Liver (tissue), 3 donors: ENCODE measurements around the gene CCT4.

ENCODE experiments used
- EGR1 ChIP-seq, 2 donors: IDR thresholded peaks; 2 replicates each; pipeline ENCODE4 v1.6.1; 2016 to 2018; ENCODE audit warnings: antibody characterized with exemption in 2 of 2, low read depth in 2 of 2
- GABPA ChIP-seq, 2 donors: IDR thresholded peaks in 1 of 2; conservative IDR thresholded peaks in 1 of 2; 2 replicates each; pipeline ENCODE4 v1.6.1; 2016; ENCODE audit warnings: antibody characterized with exemption in 2 of 2, mild to moderate bottlenecking in 1 of 2, moderate library complexity in 1 of 2
- RXRA ChIP-seq, 2 donors: IDR thresholded peaks; 2 replicates each; pipeline ENCODE4 v1.6.1; 2017 to 2018; ENCODE audit warnings: antibody characterized with exemption in 2 of 2, mild to moderate bottlenecking in 1 of 2
- SP1 ChIP-seq: IDR thresholded peaks from 2 replicates; pipeline ENCODE4 v1.6.1; 2018; ENCODE audit warnings: antibody characterized with exemption, mild to moderate bottlenecking
- TAF1 ChIP-seq: conservative IDR thresholded peaks from 2 replicates; pipeline ENCODE4 v1.6.1; 2016; ENCODE audit warnings: antibody characterized with exemption, mild to moderate bottlenecking
- TF ChIP-seq, protein P1 (sequence below): IDR thresholded peaks from 2 replicates; pipeline ENCODE4 v1.6.1; 2016; ENCODE audit warnings: antibody characterized with exemption
- TF ChIP-seq, protein P2 (sequence below): fragments of 150-350 bp; IDR thresholded peaks from 2 replicates; pipeline ENCODE4 v1.5.1; 2017; ENCODE audit warnings: improper control_type of control experiment, low read depth, low read length; ENCODE audit not compliant: missing input control
- TF ChIP-seq, protein P3 (sequence below): IDR thresholded peaks from 2 replicates; pipeline ENCODE4 v1.6.1; 2016; ENCODE audit warnings: antibody characterized with exemption, mild to moderate bottlenecking
- donor health status: healthy.
- donor health status: healthy.

DNA sequence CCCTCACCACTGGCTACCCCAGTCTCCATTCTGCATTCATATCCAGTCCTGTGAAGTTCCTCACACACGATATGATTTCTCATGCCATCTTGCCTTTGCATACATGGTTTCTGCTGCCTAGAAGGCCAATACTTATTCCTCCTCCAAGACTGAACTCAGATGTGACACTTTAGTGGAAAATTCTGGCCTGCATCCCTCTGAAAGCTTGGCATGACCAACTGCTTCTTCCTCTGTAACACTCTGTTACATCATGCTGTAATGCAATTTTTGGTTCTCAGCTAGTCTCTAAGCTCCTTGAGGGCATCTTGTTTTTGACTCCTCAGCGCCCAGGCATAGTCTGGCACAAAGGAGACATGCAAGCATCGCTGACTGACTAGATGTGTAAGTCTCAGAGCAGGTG lies 47.2 kb downstream of the CCT4 start:
- TF ChIP-seq, protein P1, sequence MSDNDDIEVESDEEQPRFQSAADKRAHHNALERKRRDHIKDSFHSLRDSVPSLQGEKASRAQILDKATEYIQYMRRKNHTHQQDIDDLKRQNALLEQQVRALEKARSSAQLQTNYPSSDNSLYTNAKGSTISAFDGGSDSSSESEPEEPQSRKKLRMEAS: no peak
- TF ChIP-seq, protein P2, sequence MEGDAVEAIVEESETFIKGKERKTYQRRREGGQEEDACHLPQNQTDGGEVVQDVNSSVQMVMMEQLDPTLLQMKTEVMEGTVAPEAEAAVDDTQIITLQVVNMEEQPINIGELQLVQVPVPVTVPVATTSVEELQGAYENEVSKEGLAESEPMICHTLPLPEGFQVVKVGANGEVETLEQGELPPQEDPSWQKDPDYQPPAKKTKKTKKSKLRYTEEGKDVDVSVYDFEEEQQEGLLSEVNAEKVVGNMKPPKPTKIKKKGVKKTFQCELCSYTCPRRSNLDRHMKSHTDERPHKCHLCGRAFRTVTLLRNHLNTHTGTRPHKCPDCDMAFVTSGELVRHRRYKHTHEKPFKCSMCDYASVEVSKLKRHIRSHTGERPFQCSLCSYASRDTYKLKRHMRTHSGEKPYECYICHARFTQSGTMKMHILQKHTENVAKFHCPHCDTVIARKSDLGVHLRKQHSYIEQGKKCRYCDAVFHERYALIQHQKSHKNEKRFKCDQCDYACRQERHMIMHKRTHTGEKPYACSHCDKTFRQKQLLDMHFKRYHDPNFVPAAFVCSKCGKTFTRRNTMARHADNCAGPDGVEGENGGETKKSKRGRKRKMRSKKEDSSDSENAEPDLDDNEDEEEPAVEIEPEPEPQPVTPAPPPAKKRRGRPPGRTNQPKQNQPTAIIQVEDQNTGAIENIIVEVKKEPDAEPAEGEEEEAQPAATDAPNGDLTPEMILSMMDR: no peak
- TF ChIP-seq SP1 (no peak), GABPA (IDR thresholded peaks at IDR 0.05 in 1 of 2, conservative IDR thresholded peaks at IDR 0.05 in 1 of 2) (no peak), EGR1 (IDR thresholded peaks at IDR 0.05; ENCODE audit: low read depth in 2 of 2) (no peak), TAF1 (no peak), RXRA (IDR thresholded peaks at IDR 0.05) (no peak)
- TF ChIP-seq, protein P3, sequence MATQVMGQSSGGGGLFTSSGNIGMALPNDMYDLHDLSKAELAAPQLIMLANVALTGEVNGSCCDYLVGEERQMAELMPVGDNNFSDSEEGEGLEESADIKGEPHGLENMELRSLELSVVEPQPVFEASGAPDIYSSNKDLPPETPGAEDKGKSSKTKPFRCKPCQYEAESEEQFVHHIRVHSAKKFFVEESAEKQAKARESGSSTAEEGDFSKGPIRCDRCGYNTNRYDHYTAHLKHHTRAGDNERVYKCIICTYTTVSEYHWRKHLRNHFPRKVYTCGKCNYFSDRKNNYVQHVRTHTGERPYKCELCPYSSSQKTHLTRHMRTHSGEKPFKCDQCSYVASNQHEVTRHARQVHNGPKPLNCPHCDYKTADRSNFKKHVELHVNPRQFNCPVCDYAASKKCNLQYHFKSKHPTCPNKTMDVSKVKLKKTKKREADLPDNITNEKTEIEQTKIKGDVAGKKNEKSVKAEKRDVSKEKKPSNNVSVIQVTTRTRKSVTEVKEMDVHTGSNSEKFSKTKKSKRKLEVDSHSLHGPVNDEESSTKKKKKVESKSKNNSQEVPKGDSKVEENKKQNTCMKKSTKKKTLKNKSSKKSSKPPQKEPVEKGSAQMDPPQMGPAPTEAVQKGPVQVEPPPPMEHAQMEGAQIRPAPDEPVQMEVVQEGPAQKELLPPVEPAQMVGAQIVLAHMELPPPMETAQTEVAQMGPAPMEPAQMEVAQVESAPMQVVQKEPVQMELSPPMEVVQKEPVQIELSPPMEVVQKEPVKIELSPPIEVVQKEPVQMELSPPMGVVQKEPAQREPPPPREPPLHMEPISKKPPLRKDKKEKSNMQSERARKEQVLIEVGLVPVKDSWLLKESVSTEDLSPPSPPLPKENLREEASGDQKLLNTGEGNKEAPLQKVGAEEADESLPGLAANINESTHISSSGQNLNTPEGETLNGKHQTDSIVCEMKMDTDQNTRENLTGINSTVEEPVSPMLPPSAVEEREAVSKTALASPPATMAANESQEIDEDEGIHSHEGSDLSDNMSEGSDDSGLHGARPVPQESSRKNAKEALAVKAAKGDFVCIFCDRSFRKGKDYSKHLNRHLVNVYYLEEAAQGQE: no peak
